ENCODE data around the gene PCDH9.
A peak's percentile ranks its signal among the peaks of the same experiment; 100 is the strongest.

Gene PCDH9

DNA sequence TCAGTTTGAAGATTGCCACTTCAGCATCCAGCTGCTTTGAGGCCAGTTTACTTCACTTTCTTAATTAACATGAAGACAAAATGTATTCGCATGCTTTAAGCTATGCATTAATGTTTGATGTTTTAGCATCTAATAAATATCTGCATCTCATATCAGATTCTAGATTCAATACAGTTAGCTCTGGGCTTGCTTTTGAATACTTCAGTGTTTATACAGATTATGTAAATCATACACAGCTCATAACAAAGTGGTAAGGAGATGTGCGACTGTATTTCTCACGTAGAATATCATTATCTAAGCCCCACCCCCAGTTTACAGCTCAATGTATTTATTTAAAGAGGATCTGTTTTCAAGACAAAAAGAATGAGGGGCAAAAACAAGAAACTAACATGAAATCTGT, 770.5 kb downstream of the PCDH9 start:
- Histone ChIP-seq H3K4me3 (no peak overlapping the region), H3K36me3 (ENCODE audit: insufficient read depth, low read length) (no peaks in the 10 kb centered on the region), H3K27ac (no peak overlapping the region), H3K9ac (ENCODE audit: insufficient read length) (no peak overlapping the region), H3K9me3 (ENCODE audit: low read depth, low read length) (no peaks in the 10 kb centered on the region)
- DNase-seq (ENCODE audit: low read depth, low spot score), result no peak
- no peak for TF ChIP-seq EZH2 (IDR thresholded peaks at IDR 0.05)

GRCh38 chr13:66459143-66459542, 771.0 kb downstream of the PCDH9 start:
- H3K9me3 ChIP-seq (ENCODE audit: low read depth, low read length), result no peaks in the 10 kb centered on the region
- H3K27ac ChIP-seq, result no peak overlapping the region
- H3K4me3 ChIP-seq, result peak overlapping the region; percentile 22; the same call in 1 of the 2 replicates
- no peaks in the 10 kb centered on the region for H3K36me3 ChIP-seq (ENCODE audit: insufficient read depth, low read length)
- TF ChIP-seq FOXP2 (optimal IDR thresholded peaks at IDR 0.05; ENCODE audit: control extremely low read depth, extremely low read length, insufficient read depth) (no peak), POLR2AphosphoS5 (IDR thresholded peaks at IDR 0.05; ENCODE audit: borderline replicate concordance, low read depth, low read length) (no peak)
- DNase-seq (ENCODE audit: low read depth, low spot score), result no peak
- H3K9ac ChIP-seq (ENCODE audit: insufficient read length), result no peak overlapping the region

DNA sequence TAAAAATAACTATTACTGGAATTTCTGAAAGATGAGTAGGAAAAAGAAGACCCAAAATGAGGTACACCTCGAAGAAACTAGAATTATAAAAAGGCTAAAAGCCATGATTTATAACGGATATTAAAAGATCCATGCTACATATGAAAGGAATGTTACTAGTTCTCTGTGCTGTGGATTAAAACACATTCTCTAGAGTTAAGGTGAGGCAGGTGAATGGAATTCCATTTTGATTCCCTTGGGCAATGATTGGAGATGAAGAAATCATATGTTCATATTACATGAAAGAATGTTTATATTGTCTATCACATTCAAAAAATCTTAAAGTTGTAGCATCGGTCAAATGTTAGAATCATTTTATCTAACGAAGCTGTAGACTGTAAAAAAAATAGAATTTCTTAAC, 783.7 kb downstream of the PCDH9 start:
- no peak for DNase-seq (ENCODE audit: low read depth, low spot score)
- H3K4me3 ChIP-seq, result no peak overlapping the region
- no peaks in the 10 kb centered on the region for H3K9me3 ChIP-seq (ENCODE audit: low read depth, low read length)
- TF ChIP-seq FOXP2 (optimal IDR thresholded peaks at IDR 0.05; ENCODE audit: control extremely low read depth, extremely low read length, insufficient read depth), result no peak
- no peak for TF ChIP-seq POLR2AphosphoS5 (IDR thresholded peaks at IDR 0.05; ENCODE audit: borderline replicate concordance, low read depth, low read length)
- TF ChIP-seq EZH2 (IDR thresholded peaks at IDR 0.05), result no peak
- no peaks in the 10 kb centered on the region for H3K36me3 ChIP-seq (ENCODE audit: insufficient read depth, low read length)
- H3K27ac ChIP-seq, result no peak overlapping the region
- H3K9ac ChIP-seq (ENCODE audit: insufficient read length), result no peak overlapping the region

DNA sequence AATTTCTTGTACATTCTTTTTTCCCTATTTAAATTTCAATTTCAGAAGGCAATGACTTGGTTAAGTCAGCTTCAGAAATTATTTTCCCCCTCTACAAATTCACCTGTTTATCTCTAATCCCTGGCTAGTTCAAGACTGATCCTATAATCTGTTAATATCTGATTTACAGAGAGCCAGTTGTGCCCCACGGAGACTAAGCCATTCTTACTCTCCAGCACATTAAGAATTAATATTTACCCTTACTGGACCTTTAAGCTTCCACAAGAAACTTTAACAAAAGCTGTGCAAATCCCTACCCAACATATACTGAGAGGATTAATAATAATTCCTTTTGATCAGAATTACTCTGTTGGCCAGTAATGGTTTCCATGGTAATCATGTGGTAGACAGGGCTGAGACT, 786.2 kb downstream of the PCDH9 start:
- Histone ChIP-seq H3K36me3 (ENCODE audit: insufficient read depth, low read length) (no peaks in the 10 kb centered on the region), H3K9ac (ENCODE audit: insufficient read length) (no peak overlapping the region), H3K4me3 (no peak overlapping the region), H3K27ac (no peak overlapping the region), H3K9me3 (ENCODE audit: low read depth, low read length) (no peaks in the 10 kb centered on the region)
- DNase-seq (ENCODE audit: low read depth, low spot score), result no peak
- no peak for TF ChIP-seq EZH2 (IDR thresholded peaks at IDR 0.05)
- TF ChIP-seq POLR2AphosphoS5 (IDR thresholded peaks at IDR 0.05; ENCODE audit: borderline replicate concordance, low read depth, low read length), result no peak
- TF ChIP-seq FOXP2 (optimal IDR thresholded peaks at IDR 0.05; ENCODE audit: control extremely low read depth, extremely low read length, insufficient read depth), result no peak

- TF ChIP-seq EZH2 (IDR thresholded peaks at IDR 0.05), result no peak
- TF ChIP-seq FOXP2 (optimal IDR thresholded peaks at IDR 0.05; ENCODE audit: control extremely low read depth, extremely low read length, insufficient read depth), result no peak
- TF ChIP-seq POLR2AphosphoS5 (IDR thresholded peaks at IDR 0.05; ENCODE audit: borderline replicate concordance, low read depth, low read length), result no peak
- Histone ChIP-seq H3K36me3 (ENCODE audit: insufficient read depth, low read length) (no peaks in the 10 kb centered on the region), H3K9ac (ENCODE audit: insufficient read length) (no peak overlapping the region), H3K27ac (no peak overlapping the region), H3K9me3 (ENCODE audit: low read depth, low read length) (no peaks in the 10 kb centered on the region), H3K4me3 (no peak overlapping the region)
- no peak for DNase-seq (ENCODE audit: low read depth, low spot score)
These were observed 789.2 kb downstream of the PCDH9 start for GRCh38 chr13:66440938-66441337.

DNA sequence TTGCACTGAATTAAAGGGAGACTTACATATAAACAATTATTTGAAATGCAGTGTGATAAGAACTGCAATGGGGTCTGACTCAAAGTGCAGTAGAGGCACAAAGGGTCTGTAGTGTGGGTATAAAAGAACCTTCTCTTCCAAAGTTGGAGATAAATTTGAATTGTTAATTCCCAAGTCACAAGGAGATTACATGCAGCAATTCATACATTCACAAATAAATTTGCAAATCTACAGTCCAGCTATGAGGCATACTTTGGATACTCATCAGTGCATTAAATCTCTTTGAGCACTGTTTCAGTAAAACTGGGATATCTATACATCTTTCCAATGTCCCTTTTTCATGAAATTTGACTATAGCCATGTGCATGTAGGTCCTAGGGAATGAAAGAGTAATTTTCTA, 799.4 kb downstream of the PCDH9 start:
- H3K9me3 ChIP-seq (ENCODE audit: low read depth, low read length), result no peaks in the 10 kb centered on the region
- H3K27ac ChIP-seq, result no peak overlapping the region
- no peak for TF ChIP-seq FOXP2 (optimal IDR thresholded peaks at IDR 0.05; ENCODE audit: control extremely low read depth, extremely low read length, insufficient read depth)
- TF ChIP-seq EZH2 (IDR thresholded peaks at IDR 0.05), result no peak
- no peak for TF ChIP-seq POLR2AphosphoS5 (IDR thresholded peaks at IDR 0.05; ENCODE audit: borderline replicate concordance, low read depth, low read length)
- DNase-seq (ENCODE audit: low read depth, low spot score), result no peak
- H3K4me3 ChIP-seq, result no peak overlapping the region
- no peak overlapping the region for H3K9ac ChIP-seq (ENCODE audit: insufficient read length)
- H3K36me3 ChIP-seq (ENCODE audit: insufficient read depth, low read length), result no peaks in the 10 kb centered on the region

- H3K9ac ChIP-seq (ENCODE audit: insufficient read length), result no peak overlapping the region
- no peaks in the 10 kb centered on the region for H3K9me3 ChIP-seq (ENCODE audit: low read depth, low read length)
- no peak overlapping the region for H3K4me3 ChIP-seq
- H3K36me3 ChIP-seq (ENCODE audit: insufficient read depth, low read length), result no peaks in the 10 kb centered on the region
- no peak for TF ChIP-seq EZH2 (IDR thresholded peaks at IDR 0.05)
- no peak for TF ChIP-seq FOXP2 (optimal IDR thresholded peaks at IDR 0.05; ENCODE audit: control extremely low read depth, extremely low read length, insufficient read depth)
- TF ChIP-seq POLR2AphosphoS5 (IDR thresholded peaks at IDR 0.05; ENCODE audit: borderline replicate concordance, low read depth, low read length), result no peak
- H3K27ac ChIP-seq, result no peak overlapping the region
- no peak for DNase-seq (ENCODE audit: low read depth, low spot score)
These were observed 799.9 kb downstream of the PCDH9 start for GRCh38 chr13:66430269-66430668.

DNA sequence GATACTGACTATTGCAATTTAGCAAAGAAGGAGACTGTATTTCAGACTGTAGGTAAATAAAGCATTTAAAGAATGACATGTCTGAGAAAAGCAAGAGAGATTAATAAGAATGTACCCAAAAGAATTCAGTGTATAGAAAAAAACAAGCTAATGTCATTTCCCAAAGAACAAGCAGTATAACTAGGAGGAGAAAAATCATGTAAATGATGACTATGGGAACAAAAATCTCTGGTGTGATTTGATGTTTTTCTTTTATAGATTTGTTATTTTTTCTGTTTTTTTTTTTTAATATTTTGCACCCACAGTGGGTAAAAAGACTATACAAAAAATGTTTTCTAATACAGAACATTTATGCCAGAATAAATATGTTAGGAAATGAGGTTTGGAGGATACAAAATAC, 801.0 kb downstream of the PCDH9 start:
- Histone ChIP-seq H3K27ac (no peak overlapping the region), H3K36me3 (ENCODE audit: insufficient read depth, low read length) (no peaks in the 10 kb centered on the region), H3K9me3 (ENCODE audit: low read depth, low read length) (no peaks in the 10 kb centered on the region), H3K9ac (ENCODE audit: insufficient read length) (no peak overlapping the region), H3K4me3 (no peak overlapping the region)
- DNase-seq (ENCODE audit: low read depth, low spot score), result no peak
- TF ChIP-seq EZH2 (IDR thresholded peaks at IDR 0.05), result no peak
- no peak for TF ChIP-seq POLR2AphosphoS5 (IDR thresholded peaks at IDR 0.05; ENCODE audit: borderline replicate concordance, low read depth, low read length)
- no peak for TF ChIP-seq FOXP2 (optimal IDR thresholded peaks at IDR 0.05; ENCODE audit: control extremely low read depth, extremely low read length, insufficient read depth)

DNA sequence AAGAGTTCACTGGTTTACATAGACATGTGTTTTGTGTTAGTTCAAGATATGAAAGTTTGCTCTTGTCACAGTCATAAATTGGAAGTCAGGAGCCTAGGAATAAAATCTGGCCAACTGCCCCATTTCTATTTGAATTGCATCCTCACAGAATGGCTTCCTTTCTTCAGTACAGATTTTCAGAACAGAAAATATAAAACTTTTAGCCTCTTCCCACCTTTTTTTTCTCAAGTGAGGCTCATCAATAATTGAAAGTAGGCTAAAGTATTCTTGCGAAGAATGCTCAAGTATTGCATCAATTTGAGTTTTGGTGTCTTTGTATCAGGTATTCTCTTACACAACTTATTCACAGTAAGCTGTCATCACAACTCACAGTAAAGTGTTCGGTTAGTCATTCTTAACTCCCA, 802.7 kb downstream of the PCDH9 start:
- Histone ChIP-seq H3K4me3 (peak overlapping the region; percentile 31), H3K9me3 (ENCODE audit: low read depth, low read length) (no peaks in the 10 kb centered on the region), H3K27ac (peak overlapping the region; percentile 27; the same call in 1 of the 2 replicates), H3K9ac (ENCODE audit: insufficient read length) (no peak overlapping the region), H3K36me3 (ENCODE audit: insufficient read depth, low read length) (no peaks in the 10 kb centered on the region)
- TF ChIP-seq EZH2 (IDR thresholded peaks at IDR 0.05), result no peak
- TF ChIP-seq FOXP2 (optimal IDR thresholded peaks at IDR 0.05; ENCODE audit: control extremely low read depth, extremely low read length, insufficient read depth), result no peak
- TF ChIP-seq POLR2AphosphoS5 (IDR thresholded peaks at IDR 0.05; ENCODE audit: borderline replicate concordance, low read depth, low read length), result no peak; the same call in 1 of the 2 replicates
- DNase-seq (ENCODE audit: low read depth, low spot score), result peak; percentile 56
